ENCODE measurements around the gene COL27A1. TPM values are rescaled to one million over a fixed set of nuclear protein-coding genes. Genes with fewer than 3 reads are reported as not detected.

Gene COL27A1
- total and polyA plus RNA-seq, 2 experiments from 2014 or later = 10.5 to 18.0 TPM

GRCh38 chr9:114171500-114171899 is 16.2 kb downstream of the COL27A1 start:
- no peaks in the 10 kb centered on the region for H3K36me3 ChIP-seq (ENCODE audit: insufficient read depth)
- H3K4me1 ChIP-seq (ENCODE audit: insufficient read depth) = no peaks in the 10 kb centered on the region
- H3K4me2 ChIP-seq = no peak overlapping the region
- peaks cover 8% of the 10 kb centered on the region for H3K36me3 Mint-ChIP-seq (ENCODE audit: low read depth)
- H3F3A ChIP-seq (replicated peaks; ENCODE audit: low read depth) = no peaks in the 10 kb centered on the region
- H3K27ac Mint-ChIP-seq = no peak overlapping the region
- no peaks in the 10 kb centered on the region; the same call in 1 of the 2 replicates for H4K20me1 ChIP-seq (replicated peaks; ENCODE audit: insufficient read depth)
- H3K4me1 Mint-ChIP-seq = peaks cover 5% of the 10 kb centered on the region; the same call in 1 of the 3 replicates
- ATAC-seq (no peak), DNase-seq (ENCODE audit: low spot score) (no peak)
- H3K27ac ChIP-seq (ENCODE audit: low read depth) = no peak overlapping the region
- H3K79me2 ChIP-seq (replicated peaks; ENCODE audit: insufficient read depth) = no peaks in the 10 kb centered on the region
- H3K4me3 ChIP-seq = no peak overlapping the region
- H3K27me3 ChIP-seq (ENCODE audit: insufficient read depth) = no peaks in the 10 kb centered on the region
- H2AFZ ChIP-seq = no peak overlapping the region
- peaks cover 1% of the 10 kb centered on the region for H3K27me3 Mint-ChIP-seq (ENCODE audit: insufficient read depth, low read depth, poor library complexity)
- H3K4me3 Mint-ChIP-seq = no peak overlapping the region
- H3K9me3 Mint-ChIP-seq = no peaks in the 10 kb centered on the region
- TF ChIP-seq JUNB (IDR thresholded peaks at IDR 0.05; ENCODE audit: unreplicated experiment) (no peak), ETS1 (IDR thresholded peaks at IDR 0.05) (no peak), POLR2AphosphoS5 (IDR thresholded peaks at IDR 0.05; ENCODE audit: low read depth) (no peak), CREB1 (CRISPR knock-in tag; IDR thresholded peaks at IDR 0.05; ENCODE audit: low read depth) (no peak), NANOG (IDR thresholded peaks at IDR 0.05; ENCODE audit: borderline replicate concordance) (no peak), STAT1 (IDR thresholded peaks at IDR 0.05; ENCODE audit: unreplicated experiment) (no peak), CTCF (conservative IDR thresholded peaks at IDR 0.05; ENCODE audit: low read depth in 2 of 2) (no peak), ZNF331 (CRISPR knock-in tag; IDR thresholded peaks at IDR 0.05; ENCODE audit: low read depth) (no peak), ZNF114 (CRISPR knock-in tag; IDR thresholded peaks at IDR 0.05) (no peak), EZH2phosphoT487 (IDR thresholded peaks at IDR 0.05; ENCODE audit: unreplicated experiment) (no peak), EZH2 (IDR thresholded peaks at IDR 0.05; ENCODE audit: low read depth, unreplicated experiment) (no peak)
- TF ChIP-seq, protein P1, sequence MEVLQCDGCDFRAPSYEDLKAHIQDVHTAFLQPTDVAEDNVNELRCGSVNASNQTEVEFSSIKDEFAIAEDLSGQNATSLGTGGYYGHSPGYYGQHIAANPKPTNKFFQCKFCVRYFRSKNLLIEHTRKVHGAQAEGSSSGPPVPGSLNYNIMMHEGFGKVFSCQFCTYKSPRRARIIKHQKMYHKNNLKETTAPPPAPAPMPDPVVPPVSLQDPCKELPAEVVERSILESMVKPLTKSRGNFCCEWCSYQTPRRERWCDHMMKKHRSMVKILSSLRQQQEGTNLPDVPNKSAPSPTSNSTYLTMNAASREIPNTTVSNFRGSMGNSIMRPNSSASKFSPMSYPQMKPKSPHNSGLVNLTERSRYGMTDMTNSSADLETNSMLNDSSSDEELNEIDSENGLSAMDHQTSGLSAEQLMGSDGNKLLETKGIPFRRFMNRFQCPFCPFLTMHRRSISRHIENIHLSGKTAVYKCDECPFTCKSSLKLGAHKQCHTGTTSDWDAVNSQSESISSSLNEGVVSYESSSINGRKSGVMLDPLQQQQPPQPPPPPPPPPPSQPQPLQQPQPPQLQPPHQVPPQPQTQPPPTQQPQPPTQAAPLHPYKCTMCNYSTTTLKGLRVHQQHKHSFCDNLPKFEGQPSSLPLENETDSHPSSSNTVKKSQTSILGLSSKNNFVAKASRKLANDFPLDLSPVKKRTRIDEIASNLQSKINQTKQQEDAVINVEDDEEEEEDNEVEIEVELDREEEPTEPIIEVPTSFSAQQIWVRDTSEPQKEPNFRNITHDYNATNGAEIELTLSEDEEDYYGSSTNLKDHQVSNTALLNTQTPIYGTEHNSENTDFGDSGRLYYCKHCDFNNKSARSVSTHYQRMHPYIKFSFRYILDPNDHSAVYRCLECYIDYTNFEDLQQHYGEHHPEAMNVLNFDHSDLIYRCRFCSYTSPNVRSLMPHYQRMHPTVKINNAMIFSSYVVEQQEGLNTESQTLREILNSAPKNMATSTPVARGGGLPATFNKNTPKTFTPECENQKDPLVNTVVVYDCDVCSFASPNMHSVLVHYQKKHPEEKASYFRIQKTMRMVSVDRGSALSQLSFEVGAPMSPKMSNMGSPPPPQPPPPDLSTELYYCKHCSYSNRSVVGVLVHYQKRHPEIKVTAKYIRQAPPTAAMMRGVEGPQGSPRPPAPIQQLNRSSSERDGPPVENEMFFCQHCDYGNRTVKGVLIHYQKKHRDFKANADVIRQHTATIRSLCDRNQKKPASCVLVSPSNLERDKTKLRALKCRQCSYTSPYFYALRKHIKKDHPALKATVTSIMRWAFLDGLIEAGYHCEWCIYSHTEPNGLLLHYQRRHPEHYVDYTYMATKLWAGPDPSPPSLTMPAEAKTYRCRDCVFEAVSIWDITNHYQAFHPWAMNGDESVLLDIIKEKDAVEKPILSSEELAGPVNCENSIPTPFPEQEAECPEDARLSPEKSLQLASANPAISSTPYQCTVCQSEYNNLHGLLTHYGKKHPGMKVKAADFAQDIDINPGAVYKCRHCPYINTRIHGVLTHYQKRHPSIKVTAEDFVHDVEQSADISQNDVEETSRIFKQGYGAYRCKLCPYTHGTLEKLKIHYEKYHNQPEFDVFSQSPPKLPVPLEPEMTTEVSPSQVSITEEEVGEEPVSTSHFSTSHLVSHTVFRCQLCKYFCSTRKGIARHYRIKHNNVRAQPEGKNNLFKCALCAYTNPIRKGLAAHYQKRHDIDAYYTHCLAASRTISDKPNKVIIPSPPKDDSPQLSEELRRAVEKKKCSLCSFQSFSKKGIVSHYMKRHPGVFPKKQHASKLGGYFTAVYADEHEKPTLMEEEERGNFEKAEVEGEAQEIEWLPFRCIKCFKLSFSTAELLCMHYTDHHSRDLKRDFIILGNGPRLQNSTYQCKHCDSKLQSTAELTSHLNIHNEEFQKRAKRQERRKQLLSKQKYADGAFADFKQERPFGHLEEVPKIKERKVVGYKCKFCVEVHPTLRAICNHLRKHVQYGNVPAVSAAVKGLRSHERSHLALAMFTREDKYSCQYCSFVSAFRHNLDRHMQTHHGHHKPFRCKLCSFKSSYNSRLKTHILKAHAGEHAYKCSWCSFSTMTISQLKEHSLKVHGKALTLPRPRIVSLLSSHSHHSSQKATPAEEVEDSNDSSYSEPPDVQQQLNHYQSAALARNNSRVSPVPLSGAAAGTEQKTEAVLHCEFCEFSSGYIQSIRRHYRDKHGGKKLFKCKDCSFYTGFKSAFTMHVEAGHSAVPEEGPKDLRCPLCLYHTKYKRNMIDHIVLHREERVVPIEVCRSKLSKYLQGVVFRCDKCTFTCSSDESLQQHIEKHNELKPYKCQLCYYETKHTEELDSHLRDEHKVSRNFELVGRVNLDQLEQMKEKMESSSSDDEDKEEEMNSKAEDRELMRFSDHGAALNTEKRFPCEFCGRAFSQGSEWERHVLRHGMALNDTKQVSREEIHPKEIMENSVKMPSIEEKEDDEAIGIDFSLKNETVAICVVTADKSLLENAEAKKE (CRISPR knock-in tag; IDR thresholded peaks at IDR 0.05) = no peak
- TF ChIP-seq, protein P2, sequence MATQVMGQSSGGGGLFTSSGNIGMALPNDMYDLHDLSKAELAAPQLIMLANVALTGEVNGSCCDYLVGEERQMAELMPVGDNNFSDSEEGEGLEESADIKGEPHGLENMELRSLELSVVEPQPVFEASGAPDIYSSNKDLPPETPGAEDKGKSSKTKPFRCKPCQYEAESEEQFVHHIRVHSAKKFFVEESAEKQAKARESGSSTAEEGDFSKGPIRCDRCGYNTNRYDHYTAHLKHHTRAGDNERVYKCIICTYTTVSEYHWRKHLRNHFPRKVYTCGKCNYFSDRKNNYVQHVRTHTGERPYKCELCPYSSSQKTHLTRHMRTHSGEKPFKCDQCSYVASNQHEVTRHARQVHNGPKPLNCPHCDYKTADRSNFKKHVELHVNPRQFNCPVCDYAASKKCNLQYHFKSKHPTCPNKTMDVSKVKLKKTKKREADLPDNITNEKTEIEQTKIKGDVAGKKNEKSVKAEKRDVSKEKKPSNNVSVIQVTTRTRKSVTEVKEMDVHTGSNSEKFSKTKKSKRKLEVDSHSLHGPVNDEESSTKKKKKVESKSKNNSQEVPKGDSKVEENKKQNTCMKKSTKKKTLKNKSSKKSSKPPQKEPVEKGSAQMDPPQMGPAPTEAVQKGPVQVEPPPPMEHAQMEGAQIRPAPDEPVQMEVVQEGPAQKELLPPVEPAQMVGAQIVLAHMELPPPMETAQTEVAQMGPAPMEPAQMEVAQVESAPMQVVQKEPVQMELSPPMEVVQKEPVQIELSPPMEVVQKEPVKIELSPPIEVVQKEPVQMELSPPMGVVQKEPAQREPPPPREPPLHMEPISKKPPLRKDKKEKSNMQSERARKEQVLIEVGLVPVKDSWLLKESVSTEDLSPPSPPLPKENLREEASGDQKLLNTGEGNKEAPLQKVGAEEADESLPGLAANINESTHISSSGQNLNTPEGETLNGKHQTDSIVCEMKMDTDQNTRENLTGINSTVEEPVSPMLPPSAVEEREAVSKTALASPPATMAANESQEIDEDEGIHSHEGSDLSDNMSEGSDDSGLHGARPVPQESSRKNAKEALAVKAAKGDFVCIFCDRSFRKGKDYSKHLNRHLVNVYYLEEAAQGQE (IDR thresholded peaks at IDR 0.05; ENCODE audit: unreplicated experiment) = no peak
- H3K9me2 ChIP-seq (ENCODE audit: insufficient read depth) = no peaks in the 10 kb centered on the region

All from GM23338 (cell line).